Activated effector memory CD4-positive, alpha-beta T cell treated with Interleukin-2 at 50 U/mL for 16 hours (primary cell): ENCODE data around the gene NRL.
A peak's percentile ranks its signal among the peaks of the same experiment; 100 is the strongest.

Experiments
- DNase-seq: peaks from one replicate; pipeline ENCODE4 v3.0.0-alpha.2; 2020

Gene NRL

GRCh38 chr14:24080888-24081738 is 33.6 kb downstream of the NRL start:
- DNase-seq, result peak; percentile 66

DNA sequence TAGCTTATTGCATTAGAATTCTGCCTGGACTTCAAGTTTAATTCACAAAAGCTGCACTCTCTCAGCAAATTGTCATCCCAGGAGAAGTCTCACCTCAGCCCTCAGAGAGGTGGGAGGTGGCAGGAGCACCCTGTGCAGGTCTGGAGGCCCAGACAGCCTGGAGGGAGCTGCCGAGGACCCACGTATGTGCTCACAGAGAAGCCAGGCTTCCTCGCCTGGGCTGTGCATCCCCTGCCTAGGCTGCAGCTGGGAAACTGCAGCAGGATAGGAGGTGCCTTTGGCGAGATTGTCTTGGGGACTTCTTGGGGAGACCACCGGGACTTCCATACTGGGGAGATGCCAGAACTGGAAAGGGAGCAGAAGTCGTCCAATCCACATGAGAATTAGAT is 34.6 kb downstream of the NRL start:
- no peak for DNase-seq

DNA sequence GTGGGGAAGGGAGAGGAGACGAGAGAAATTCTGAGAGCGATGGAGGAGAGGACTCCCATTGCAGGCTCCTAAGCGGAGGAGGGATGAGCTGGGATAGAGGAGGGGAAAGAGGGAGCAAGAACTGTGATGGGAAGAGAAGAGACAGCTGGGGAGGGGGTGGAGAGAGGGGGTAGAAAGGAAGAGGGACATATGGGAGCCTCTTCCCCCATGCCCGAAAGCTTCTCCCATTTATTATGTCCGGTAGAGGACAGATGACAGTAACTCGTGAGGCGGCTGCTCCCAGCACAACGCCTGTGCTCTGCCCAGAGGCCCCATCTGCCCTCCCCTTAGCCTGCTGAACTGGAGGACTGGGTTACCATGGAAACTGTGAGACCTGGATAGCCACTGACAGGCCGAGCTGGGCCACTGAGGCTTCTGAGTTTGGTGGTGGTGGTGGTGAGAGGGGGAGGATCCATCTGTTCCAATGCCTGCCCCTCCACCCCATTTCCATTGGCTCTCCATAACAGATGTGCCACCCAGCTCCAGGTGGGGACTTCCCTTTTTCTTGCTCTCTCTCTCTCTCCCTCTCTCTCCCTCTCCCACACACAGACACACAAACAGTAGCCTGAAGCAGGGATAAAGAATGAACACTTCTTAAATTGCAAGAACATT is 35.1 kb downstream of the NRL start:
- DNase-seq, result no peak

- DNase-seq, result no peak
These were observed 36.6 kb downstream of the NRL start for GRCh38 chr14:24078146-24078545.

DNA sequence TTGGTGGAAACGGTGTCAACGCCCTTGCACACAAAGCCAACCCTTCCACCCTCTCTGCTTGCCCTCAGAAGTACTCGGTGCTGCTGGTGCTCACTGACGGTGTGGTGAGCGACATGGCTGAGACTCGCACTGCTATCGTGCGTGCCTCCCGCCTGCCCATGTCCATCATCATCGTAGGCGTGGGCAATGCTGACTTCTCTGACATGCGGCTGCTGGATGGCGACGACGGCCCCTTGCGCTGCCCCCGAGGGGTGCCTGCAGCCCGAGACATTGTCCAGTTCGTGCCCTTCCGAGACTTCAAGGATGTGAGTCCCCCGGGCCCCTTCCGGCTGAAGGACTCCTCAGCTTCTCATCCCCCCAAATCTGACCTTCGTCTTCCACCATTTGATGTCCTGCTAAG is 37.7 kb downstream of the NRL start:
- DNase-seq, result no peak

- DNase-seq, result no peak
These were observed 38.5 kb downstream of the NRL start for GRCh38 chr14:24076302-24076601.

GRCh38 chr14:24075485-24076301 is 39.1 kb downstream of the NRL start:
- DNase-seq, result no peak

- no peak for DNase-seq
These were observed 39.9 kb downstream of the NRL start for GRCh38 chr14:24074625-24075484.

- no peak for DNase-seq
These were observed 41.6 kb downstream of the NRL start for GRCh38 chr14:24072881-24073877.

- no peak for DNase-seq
These were observed 42.3 kb downstream of the NRL start for GRCh38 chr14:24072436-24072835.

DNA sequence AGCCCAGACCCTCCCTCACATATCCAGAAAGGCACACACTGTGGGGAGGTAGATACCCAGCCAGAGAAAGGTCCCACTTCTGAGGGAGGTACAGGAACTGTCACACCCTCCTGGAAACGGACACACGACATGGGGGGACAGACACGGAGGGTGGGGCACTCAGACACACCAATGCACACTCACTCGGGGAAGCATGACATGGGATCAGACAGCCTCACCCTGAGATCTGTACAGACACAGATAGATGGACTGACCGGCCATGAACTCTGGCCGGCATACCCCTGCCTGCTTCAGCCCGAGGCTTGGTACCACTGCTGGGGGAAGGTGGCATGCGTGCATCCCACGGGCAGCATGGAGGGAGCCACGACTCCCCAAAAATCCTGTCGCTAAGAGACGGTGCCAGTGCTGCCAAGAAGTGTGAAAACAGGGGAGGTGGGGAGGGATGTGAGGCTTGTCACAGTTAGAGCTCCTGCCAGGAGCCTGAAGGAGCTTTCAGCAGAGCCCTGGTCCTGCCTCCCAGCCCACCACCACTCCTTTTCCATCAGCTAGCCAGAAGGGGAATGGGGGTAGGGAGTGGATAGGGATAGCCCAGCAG is 42.8 kb downstream of the NRL start:
- no peak for DNase-seq

GRCh38 chr14:24071144-24071697 is 43.5 kb downstream of the NRL start, which contains the start of gene CPNE6:
CPNE6 (plus strand) TSS chr14:24071562; CDS start chr14:24072937, 1,375 bp downstream.
- DNase-seq, result no peak

DNA sequence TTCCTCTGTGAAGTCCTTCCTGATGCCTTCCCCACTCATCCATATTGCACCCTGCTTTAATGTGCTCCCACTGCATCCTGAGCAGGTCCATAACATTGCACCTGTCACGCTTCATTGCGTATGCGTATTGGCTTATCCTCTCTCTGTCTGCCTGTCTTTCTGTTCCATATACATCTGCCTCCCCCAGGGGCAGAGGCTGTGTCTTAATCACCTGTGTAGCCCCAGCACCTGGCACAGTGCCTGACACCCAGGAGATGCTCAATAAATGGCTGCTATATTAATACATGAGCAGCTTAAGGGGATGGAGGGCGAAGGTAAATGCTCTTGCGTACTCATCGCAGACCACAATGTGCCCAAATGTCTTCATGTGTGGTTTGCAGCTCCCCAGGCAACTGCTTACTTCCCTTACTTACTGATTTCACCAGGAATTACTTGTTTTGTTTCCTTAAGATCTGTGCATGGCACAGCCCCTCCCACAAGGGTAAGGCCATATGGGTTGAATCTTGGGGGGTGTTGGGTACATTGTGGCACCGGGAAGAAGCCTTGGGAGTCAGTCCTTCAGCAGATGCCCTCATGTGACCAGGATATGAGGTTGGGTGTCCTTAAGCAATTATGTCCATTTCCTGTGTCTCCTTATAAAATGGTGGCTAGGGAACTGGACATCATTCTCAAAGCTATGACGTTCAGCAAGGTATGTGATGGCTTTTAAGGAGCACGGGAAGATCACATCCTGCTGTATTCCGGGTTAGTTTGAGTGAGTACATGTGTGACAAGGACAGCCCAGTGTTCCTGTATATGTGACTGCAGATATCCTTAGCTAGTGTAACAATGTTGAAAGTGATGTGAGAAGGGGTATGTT is 44.2 kb downstream of the NRL start:
- DNase-seq, result no peak

DNA sequence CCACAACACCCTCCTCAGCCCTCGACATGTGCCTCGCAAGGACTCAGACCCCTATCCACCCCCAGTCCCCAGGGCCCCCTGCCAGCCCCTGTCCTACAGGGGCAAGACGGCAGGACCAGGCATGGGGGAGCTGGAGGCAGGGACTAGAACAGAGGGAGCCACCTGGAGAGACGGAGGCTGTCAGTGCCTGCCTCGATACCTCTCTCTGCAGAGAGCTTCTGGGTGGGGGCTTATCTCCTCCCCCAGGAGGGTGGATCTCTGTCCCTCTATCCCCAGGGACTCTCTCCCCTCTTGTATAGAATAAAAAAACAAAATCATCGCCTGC is 45.4 kb downstream of the NRL start:
- DNase-seq, result no peak

- no peak for DNase-seq
These were observed 45.9 kb downstream of the NRL start for GRCh38 chr14:24068711-24069410.

DNA sequence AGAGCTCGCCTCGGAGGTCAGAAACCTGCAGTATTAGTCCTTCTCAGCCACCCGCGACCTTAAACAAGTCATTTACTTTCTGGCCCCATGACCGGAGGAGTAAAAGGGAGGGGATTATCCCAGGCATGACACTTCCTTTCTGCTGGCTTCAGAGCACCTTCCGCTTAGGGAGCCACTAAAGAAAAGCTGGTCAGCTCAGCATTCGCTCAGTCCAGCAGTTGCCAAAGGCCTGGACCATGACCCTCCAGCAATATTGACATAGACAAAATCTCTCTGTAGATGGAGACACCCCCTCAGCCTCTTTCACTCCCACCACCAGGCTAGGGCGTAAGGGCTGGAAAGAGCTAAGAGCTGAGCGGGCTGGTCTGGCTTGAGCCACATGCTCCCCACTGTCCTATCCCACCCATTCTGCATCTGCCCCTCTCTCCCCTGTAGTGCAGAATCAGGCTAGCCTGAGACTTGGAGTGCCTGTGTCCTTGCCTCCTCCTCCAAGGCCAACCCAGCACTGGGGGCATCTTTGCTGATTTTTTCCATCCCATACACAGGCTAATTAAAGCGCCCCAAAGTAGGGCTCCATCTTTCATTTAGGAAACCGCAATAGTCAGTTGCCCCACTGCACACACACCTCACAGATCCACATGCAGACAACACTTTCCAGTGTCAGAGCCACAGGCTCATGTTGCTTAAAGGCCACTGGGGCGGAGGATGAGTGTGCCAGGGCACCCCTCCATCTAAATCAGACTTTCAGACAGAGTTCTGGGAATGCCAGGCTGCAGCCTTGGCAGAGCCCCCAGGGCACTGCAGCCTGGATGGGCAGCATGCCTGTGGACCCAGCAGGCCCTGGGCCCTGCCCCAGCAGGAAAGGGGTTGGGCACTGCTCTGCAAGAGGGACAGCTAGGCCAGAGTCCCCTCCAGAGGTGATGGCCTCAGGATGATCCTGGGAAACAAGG is 47.3 kb downstream of the NRL start:
- DNase-seq, result no peak

DNA sequence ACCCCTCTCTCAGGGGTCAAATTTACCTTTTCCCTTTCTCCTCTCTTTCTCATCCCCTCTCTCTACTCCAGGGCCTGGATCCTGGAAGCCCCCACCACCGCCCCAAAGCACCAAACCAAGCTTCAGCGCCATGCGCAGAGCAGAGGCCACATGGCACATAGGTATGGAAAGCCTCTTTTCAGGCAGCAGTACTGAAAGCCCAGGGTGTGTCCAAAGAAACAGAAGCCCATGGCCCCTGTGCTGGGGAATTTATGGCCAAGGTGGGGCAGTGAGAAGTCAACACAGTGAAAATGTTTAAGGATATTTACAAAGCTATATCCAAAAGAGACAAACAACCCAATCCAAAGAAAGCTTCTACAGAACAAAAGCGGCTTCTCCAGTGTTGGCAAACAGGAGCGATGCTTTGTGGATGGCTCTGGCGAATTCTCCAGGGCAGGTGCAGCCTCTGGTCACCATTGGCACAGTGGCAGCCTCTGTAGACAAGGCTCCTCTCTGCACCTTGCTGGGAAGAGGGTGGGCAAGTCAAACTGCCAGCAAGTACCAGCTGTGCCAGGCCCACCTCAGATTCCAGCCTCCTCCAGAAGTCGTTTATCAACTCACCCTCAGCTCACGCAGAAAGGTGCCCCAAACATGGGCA is 48.1 kb downstream of the NRL start:
- no peak for DNase-seq
